Measurements from ENCODE around the gene SHC1. TPM values are rescaled to one million over a fixed set of nuclear protein-coding genes. Genes with fewer than 3 reads are reported as not detected.
A peak's percentile ranks its signal among the peaks of the same experiment; 100 is the strongest.

Gene SHC1
- total RNA-seq, 1 donor from 2014 or later, result 176 TPM

GRCh38 chr1:154945962-154946850, 24.3 kb downstream of the SHC1 start:
- H3K27me3 ChIP-seq (ENCODE audit: control insufficient read depth, insufficient read depth, low read length), result no peaks in the 10 kb centered on the region
- no peak for DNase-seq (ENCODE audit: low read depth)
- TF ChIP-seq CTCF (IDR thresholded peaks at IDR 0.05; ENCODE audit: insufficient read depth, low read length, poor library complexity, severe bottlenecking), result no peak
- H3K4me3 ChIP-seq (ENCODE audit: low read depth, low read length), result no peak overlapping the region
- peaks cover 4% of the 10 kb centered on the region for H3K36me3 ChIP-seq (ENCODE audit: control insufficient read depth, insufficient read depth, low read length)

GRCh38 chr1:154945160-154945961, 25.2 kb downstream of the SHC1 start:
- Histone ChIP-seq H3K36me3 (ENCODE audit: control insufficient read depth, insufficient read depth, low read length) (peaks cover 4% of the 10 kb centered on the region), H3K4me3 (ENCODE audit: low read depth, low read length) (no peak overlapping the region), H3K27me3 (ENCODE audit: control insufficient read depth, insufficient read depth, low read length) (no peaks in the 10 kb centered on the region)
- DNase-seq (ENCODE audit: low read depth), result no peak
- no peak for TF ChIP-seq CTCF (IDR thresholded peaks at IDR 0.05; ENCODE audit: insufficient read depth, low read length, poor library complexity, severe bottlenecking)

GRCh38 chr1:154944401-154945159, 26.0 kb downstream of the SHC1 start:
- no peak for TF ChIP-seq CTCF (IDR thresholded peaks at IDR 0.05; ENCODE audit: insufficient read depth, low read length, poor library complexity, severe bottlenecking)
- no peaks in the 10 kb centered on the region for H3K27me3 ChIP-seq (ENCODE audit: control insufficient read depth, insufficient read depth, low read length)
- no peak overlapping the region for H3K4me3 ChIP-seq (ENCODE audit: low read depth, low read length)
- DNase-seq (ENCODE audit: low read depth), result no peak
- peaks cover 4% of the 10 kb centered on the region for H3K36me3 ChIP-seq (ENCODE audit: control insufficient read depth, insufficient read depth, low read length)

GRCh38 chr1:154943649-154944400, 26.7 kb downstream of the SHC1 start:
- Histone ChIP-seq H3K27me3 (ENCODE audit: control insufficient read depth, insufficient read depth, low read length) (no peaks in the 10 kb centered on the region), H3K36me3 (ENCODE audit: control insufficient read depth, insufficient read depth, low read length) (peaks cover 4% of the 10 kb centered on the region), H3K4me3 (ENCODE audit: low read depth, low read length) (no peak overlapping the region)
- TF ChIP-seq CTCF (IDR thresholded peaks at IDR 0.05; ENCODE audit: insufficient read depth, low read length, poor library complexity, severe bottlenecking), result peak; percentile 88
- no peak for DNase-seq (ENCODE audit: low read depth)

GRCh38 chr1:154941333-154942013, 29.1 kb downstream of the SHC1 start:
- Histone ChIP-seq H3K27me3 (ENCODE audit: control insufficient read depth, insufficient read depth, low read length) (no peaks in the 10 kb centered on the region), H3K36me3 (ENCODE audit: control insufficient read depth, insufficient read depth, low read length) (no peaks in the 10 kb centered on the region), H3K4me3 (ENCODE audit: low read depth, low read length) (no peak overlapping the region)
- DNase-seq (ENCODE audit: low read depth), result no peak
- no peak for TF ChIP-seq CTCF (IDR thresholded peaks at IDR 0.05; ENCODE audit: insufficient read depth, low read length, poor library complexity, severe bottlenecking)
